ENCODE measurements around the gene DSE. TPM values are rescaled to one million over a fixed set of nuclear protein-coding genes. Genes with fewer than 3 reads are reported as not detected.

The DSE gene
- total RNA-seq, 4 donors from 2014 or later = 79.5 to 95.5 (median 81.7) TPM

GRCh38 chr6:116373940-116374339 is 3.2 kb downstream of the DSE start:
- Histone ChIP-seq H3K27me3 (no peaks in the 10 kb centered on the region), H3K4me1 (peaks cover 0 to 51% (median 14%) of the 10 kb centered on the region in 4 donors), H3K9me3 (no peaks in the 10 kb centered on the region), H3K4me3 (no peak overlapping the region), H3K27ac (no peak overlapping the region), H3K36me3 (no peaks in the 10 kb centered on the region)
- WGBS, 2 donors = 84% methylated on average over 1 of the region's 1 CpG
- no peak for DNase-seq (ENCODE audit: low spot score in 2 of 2)
- TF ChIP-seq EP300 (IDR thresholded peaks at IDR 0.05) (no peak), CTCF (IDR thresholded peaks at IDR 0.05) (no peak), POLR2A (IDR thresholded peaks at IDR 0.05) (no peak)

- WGBS, 2 donors = 89 to 92% methylated on average over 5 of the region's 5 CpGs
Observed at GRCh38 chr6:116374586-116374985, 3.8 kb downstream of the DSE start.

GRCh38 chr6:116375262-116375661 is 4.5 kb downstream of the DSE start:
- Histone ChIP-seq H3K27me3 (no peaks in the 10 kb centered on the region), H3K36me3 (no peaks in the 10 kb centered on the region), H3K4me3 (no peak overlapping the region), H3K4me1 (peaks cover 0 to 47% (median 10%) of the 10 kb centered on the region in 4 donors), H3K27ac (no peak overlapping the region), H3K9me3 (no peaks in the 10 kb centered on the region)
- 98 to 100% methylated on average over 2 of the region's 2 CpGs for WGBS, 2 donors
- TF ChIP-seq CTCF (IDR thresholded peaks at IDR 0.05) = no peak
- TF ChIP-seq EP300 (IDR thresholded peaks at IDR 0.05) = no peak
- TF ChIP-seq POLR2A (IDR thresholded peaks at IDR 0.05) = no peak
- no peak for DNase-seq (ENCODE audit: low spot score in 2 of 2)

More at GRCh38 chr6:116374586-116374985, 3.8 kb downstream of the DSE start:
- H3K9me3 ChIP-seq = no peaks in the 10 kb centered on the region
- H3K27ac ChIP-seq = no peak overlapping the region
- no peaks in the 10 kb centered on the region for H3K27me3 ChIP-seq
- DNase-seq (ENCODE audit: low spot score in 2 of 2) = no peak
- TF ChIP-seq EP300 (IDR thresholded peaks at IDR 0.05) = no peak
- TF ChIP-seq CTCF (IDR thresholded peaks at IDR 0.05) = no peak
- no peak for TF ChIP-seq POLR2A (IDR thresholded peaks at IDR 0.05)
- H3K4me1 ChIP-seq = peaks cover 0 to 46% (median 10%) of the 10 kb centered on the region in 4 donors
- no peaks in the 10 kb centered on the region for H3K36me3 ChIP-seq
- H3K4me3 ChIP-seq = no peak overlapping the region

- 84% methylated on average over 4 of the region's 4 CpGs for WGBS, 2 donors
- Histone ChIP-seq H3K36me3 (no peaks in the 10 kb centered on the region), H3K27me3 (no peaks in the 10 kb centered on the region), H3K27ac (no peak overlapping the region), H3K9me3 (no peaks in the 10 kb centered on the region), H3K4me1 (peaks cover 0 to 54% (median 13%) of the 10 kb centered on the region in 4 donors), H3K4me3 (no peak overlapping the region)
- TF ChIP-seq EP300 (IDR thresholded peaks at IDR 0.05) = no peak
- TF ChIP-seq POLR2A (IDR thresholded peaks at IDR 0.05) = no peak
- TF ChIP-seq CTCF (IDR thresholded peaks at IDR 0.05) = no peak
- DNase-seq (ENCODE audit: low spot score in 2 of 2) = no peak
Observed at GRCh38 chr6:116376149-116376548, 5.4 kb downstream of the DSE start.

GRCh38 chr6:116379764-116380163 is 9.0 kb downstream of the DSE start:
- TF ChIP-seq EP300 (IDR thresholded peaks at IDR 0.05) = no peak
- no peak for TF ChIP-seq CTCF (IDR thresholded peaks at IDR 0.05)
- TF ChIP-seq POLR2A (IDR thresholded peaks at IDR 0.05) = no peak
- no peak for DNase-seq (ENCODE audit: low spot score in 2 of 2)
- Histone ChIP-seq H3K27ac (no peak overlapping the region), H3K9me3 (no peaks in the 10 kb centered on the region), H3K36me3 (no peaks in the 10 kb centered on the region), H3K4me3 (no peak overlapping the region), H3K27me3 (no peaks in the 10 kb centered on the region), H3K4me1 (peaks cover 0 to 45% (median 6%) of the 10 kb centered on the region in 4 donors)
